H1 (cell line): ENCODE results near the gene RNASE4. TPM values are rescaled to one million over a fixed set of nuclear protein-coding genes. Genes with fewer than 3 reads are reported as not detected.

Source experiments
- CTCF ChIA-PET: fragments of 300-600 bp; sonication (Branson Sonifier 250); formaldehyde crosslinking; loops from one replicate; lab custom pipeline; 2021; ENCODE audit not compliant: partially characterized antibody; lab: Charles Lee
- POLR2A ChIA-PET: fragments of 300-600 bp; sonication (Branson Sonifier 250); formaldehyde crosslinking; loops from one replicate; lab custom pipeline; 2021; ENCODE audit warnings: inconsistent platforms; ENCODE audit not compliant: partially characterized antibody; lab: Charles Lee
- DNase-seq, 2 experiments: peaks; one replicate each; pipeline versions ENCODE4 v3.0.0 to v3.0.0-alpha.2; 2010 to 2022; ENCODE audit warnings: low spot score in 2 of 2, low read depth in 1 of 2, mixed read lengths in 1 of 2
- FAIRE-seq: peaks from 2 replicates; lab custom pipeline; 2011; peaks lifted over from hg19 to GRCh38; lab: Jason Lieb, UNC
- H2AFZ ChIP-seq: 2 replicates; pipeline ENCODE4 v1.8.1; 2012; ENCODE audit warnings: low read length, inconsistent platforms
- H2AK5ac ChIP-seq: 2 replicates; pipeline ENCODE4 v1.6.1; 2013; ENCODE audit warnings: low read depth, low read length
- H2BK120ac ChIP-seq: replicated peaks from 2 replicates; pipeline ENCODE3; 2013; ENCODE audit warnings: low read depth, low read length, inconsistent platforms
- H2BK12ac ChIP-seq: 2 replicates; pipeline ENCODE4 v1.6.1; 2013; ENCODE audit warnings: low read depth, low read length
- H2BK15ac ChIP-seq: 2 replicates; pipeline ENCODE4 v1.6.1; 2013; ENCODE audit warnings: low read length
- H2BK20ac ChIP-seq: 2 replicates; pipeline ENCODE4 v1.6.1; 2013; ENCODE audit warnings: low read length
- H2BK5ac ChIP-seq: 2 replicates; pipeline ENCODE4 v1.6.1; 2013; ENCODE audit warnings: low read depth, low read length
- H3K14ac ChIP-seq: 2 replicates; pipeline ENCODE4 v1.6.1; 2013; ENCODE audit warnings: inconsistent platforms; ENCODE audit not compliant: insufficient read length
- H3K18ac ChIP-seq: 2 replicates; pipeline ENCODE4 v1.6.1; 2013; ENCODE audit warnings: low read length; ENCODE audit errors: extremely low read depth
- H3K23ac ChIP-seq: 2 replicates; pipeline ENCODE4 v1.6.1; 2013; ENCODE audit warnings: inconsistent platforms; ENCODE audit not compliant: insufficient read length
- H3K23me2 ChIP-seq: 2 replicates; pipeline ENCODE4 v1.6.1; 2013; ENCODE audit warnings: low read depth, low read length
- H3K27ac ChIP-seq: 2 replicates; pipeline ENCODE4 v1.6.1; 2011; ENCODE audit warnings: low read depth, low read length, inconsistent platforms
- H3K27me3 ChIP-seq, 4 experiments: replicated peaks in 1 of 4; 1 replicate in 1 of 4; 2 replicates in 3 of 4; pipeline versions ENCODE4 v1.6.1 to v1.8.1; 2011 to 2013; ENCODE audit warnings: low read length in 3 of 4, mild to moderate bottlenecking in 3 of 4, inconsistent platforms in 2 of 4, mixed read lengths in 2 of 4, moderate library complexity in 1 of 4; ENCODE audit not compliant: control insufficient read depth in 3 of 4, insufficient read depth in 3 of 4; ENCODE audit errors: extremely low read depth in 1 of 4
- H3K36me3 ChIP-seq, 4 experiments: 2 replicates each; pipeline versions ENCODE4 v1.6.1 to v1.8.1; 2011 to 2013; ENCODE audit warnings: mild to moderate bottlenecking in 4 of 4, low read length in 3 of 4, moderate library complexity in 2 of 4, control low read depth in 1 of 4, inconsistent platforms in 1 of 4; ENCODE audit not compliant: insufficient read depth in 4 of 4, control insufficient read depth in 2 of 4
- H3K4ac ChIP-seq: replicated peaks from 2 replicates; pipeline ENCODE3; 2013; ENCODE audit warnings: low read length, low read depth, mixed read lengths, inconsistent platforms; ENCODE audit not compliant: insufficient read length
- H3K4me1 ChIP-seq, 4 experiments: replicated peaks in 1 of 4; 1 replicate in 1 of 4; 2 replicates in 3 of 4; pipeline versions ENCODE4 v1.6.1 to v1.8.1; 2011 to 2013; ENCODE audit warnings: low read length in 3 of 4, inconsistent platforms in 2 of 4, mixed read lengths in 1 of 4; ENCODE audit not compliant: insufficient read depth in 4 of 4, control insufficient read depth in 3 of 4
- H3K4me2 ChIP-seq, 2 experiments: 2 replicates each; pipeline versions ENCODE4 v1.6.1 to v1.8.1; 2011 to 2013; ENCODE audit warnings: low read depth in 2 of 2, low read length in 2 of 2, control low read depth in 1 of 2, inconsistent platforms in 1 of 2, mild to moderate bottlenecking in 1 of 2; ENCODE audit not compliant: insufficient read depth in 1 of 2
- H3K4me3 ChIP-seq, 4 experiments: fragments of 200-600, 300-600 bp in 1 of 4; sonication (generic), shearing (Covaris generic), sonication (Bioruptor Twin) in 1 of 4; 2 replicates each; pipeline versions ENCODE4 v1.5.1 to v1.8.1; 2011 to 2016; ENCODE audit warnings: low read length in 4 of 4, low read depth in 3 of 4, control low read depth in 2 of 4, inconsistent platforms in 2 of 4, mild to moderate bottlenecking in 2 of 4, mixed read lengths in 1 of 4, moderate library complexity in 1 of 4; ENCODE audit not compliant: insufficient read depth in 2 of 4; ENCODE audit errors: extremely low read depth in 1 of 4
- H3K56ac ChIP-seq: replicated peaks from 2 replicates; pipeline ENCODE3; 2013; ENCODE audit warnings: low read depth, mild to moderate bottlenecking, mixed read lengths, low read length, inconsistent platforms; ENCODE audit not compliant: insufficient read length
- H3K79me1 ChIP-seq: 2 replicates; pipeline ENCODE4 v1.6.1; 2013; ENCODE audit warnings: low read depth, low read length, control low read depth
- H3K79me2 ChIP-seq, 2 experiments: 2 replicates each; pipeline versions ENCODE4 v1.6.1 to v1.8.1; 2012 to 2013; ENCODE audit warnings: low read length in 2 of 2, mild to moderate bottlenecking in 2 of 2, inconsistent platforms in 1 of 2; ENCODE audit not compliant: insufficient read depth in 2 of 2, control insufficient read depth in 1 of 2
- H3K9ac ChIP-seq, 4 experiments: replicated peaks in 1 of 4; 1 replicate in 1 of 4; 2 replicates in 3 of 4; pipeline versions ENCODE4 v1.6.1 to v1.8.1; 2011 to 2013; ENCODE audit warnings: low read depth in 3 of 4, low read length in 3 of 4, control low read depth in 2 of 4, mild to moderate bottlenecking in 2 of 4, moderate library complexity in 2 of 4, inconsistent platforms in 1 of 4; ENCODE audit errors: extremely low read depth in 1 of 4
- H3K9me3 ChIP-seq, 2 experiments: 2 replicates each; pipeline versions ENCODE4 v1.6.1 to v1.8.1; 2012 to 2013; ENCODE audit warnings: mild to moderate bottlenecking in 2 of 2, moderate library complexity in 2 of 2, control low read depth in 1 of 2, inconsistent platforms in 1 of 2, low read depth in 1 of 2, low read length in 1 of 2, mixed read lengths in 1 of 2; ENCODE audit not compliant: insufficient read depth in 2 of 2
- H4K20me1 ChIP-seq, 2 experiments: replicated peaks in 1 of 2; 2 replicates each; pipeline versions ENCODE3 to v1.8.1; 2011 to 2013; ENCODE audit warnings: inconsistent platforms in 2 of 2, low read length in 2 of 2, mild to moderate bottlenecking in 1 of 2; ENCODE audit not compliant: insufficient read depth in 2 of 2, control insufficient read depth in 1 of 2
- H4K5ac ChIP-seq: 2 replicates; pipeline ENCODE4 v1.6.1; 2013; ENCODE audit warnings: low read length, low read depth, mixed read lengths, inconsistent platforms; ENCODE audit not compliant: insufficient read length
- H4K8ac ChIP-seq: 2 replicates; pipeline ENCODE4 v1.8.0; 2013; ENCODE audit warnings: mild to moderate bottlenecking, moderate library complexity, low read length, inconsistent platforms; ENCODE audit not compliant: insufficient read depth; ENCODE audit errors: extremely low read depth
- H4K91ac ChIP-seq: replicated peaks from 2 replicates; pipeline ENCODE3; 2013; ENCODE audit warnings: low read length, mixed read lengths, inconsistent platforms; ENCODE audit not compliant: insufficient read length
- CHD2 ChIP-seq: IDR thresholded peaks from 2 replicates; pipeline ENCODE4 v1.6.1; 2012; ENCODE audit warnings: low read length, improper control_type of control experiment
- FOSL1 ChIP-seq: IDR thresholded peaks from 2 replicates; pipeline ENCODE4 v1.6.1; 2011; ENCODE audit warnings: mild to moderate bottlenecking, low read depth, low read length, moderate library complexity; ENCODE audit not compliant: insufficient read depth
- KDM1A ChIP-seq: fragments of 200-600, 300-600 bp; sonication (generic); IDR thresholded peaks from 2 replicates; pipeline ENCODE4 v1.7.1; 2016; ENCODE audit warnings: mild to moderate bottlenecking, low read length, borderline replicate concordance
- KDM5A ChIP-seq: fragments of 200-600 bp; IDR thresholded peaks from 2 replicates; pipeline ENCODE4 v1.7.1; 2012; ENCODE audit warnings: mild to moderate bottlenecking, low read length, inconsistent platforms, mixed read lengths
- POLR2AphosphoS5 ChIP-seq: IDR thresholded peaks from 2 replicates; pipeline ENCODE4 v1.6.1; 2011; ENCODE audit warnings: low read depth, low read length
- TAF1 ChIP-seq: IDR thresholded peaks from 2 replicates; pipeline ENCODE4 v1.6.1; 2011; ENCODE audit warnings: mild to moderate bottlenecking, low read depth, low read length
- TAF7 ChIP-seq: optimal IDR thresholded peaks from 2 replicates; pipeline ENCODE3; 2011; ENCODE audit warnings: low read depth, mild to moderate bottlenecking, inconsistent platforms, low read length, moderate library complexity, borderline replicate concordance
- YY1 ChIP-seq: IDR thresholded peaks from 2 replicates; pipeline ENCODE4 v1.6.1; 2011; ENCODE audit warnings: low read depth, mild to moderate bottlenecking, low read length
- WGBS, 2 experiments: shearing (Covaris generic) in 1 of 2; methylation state at CpG; one replicate each; pipeline versions ENCODE4 v1.1.6 to v1.1.7; 2013 to 2015; ENCODE audit warnings: low lambda C conversion rate in 2 of 2, mixed read lengths in 2 of 2, inconsistent platforms in 1 of 2, low coverage in 1 of 2, missing lambda C conversion rate in 1 of 2; ENCODE audit not compliant: insufficient replicate concordance in 2 of 2, insufficient coverage in 1 of 2, insufficient read length in 1 of 2; ENCODE audit errors: extremely low coverage in 1 of 2, missing lambda C conversion rate in 1 of 2; 5-methylcytosine and 5-hydroxymethylcytosine counted together
- polyA plus RNA-seq, 7 experiments: library from polyadenylated mRNA; depleted of rRNA in 3 of 7; stranded (reverse) in 5 of 7; unstranded in 2 of 7; fragments of >200 nt in 5 of 7; fragments of 200-250 nt in 2 of 7; gene quantifications; 1 replicate in 5 of 7; 2 replicates in 1 of 7; 4 replicates in 1 of 7; pipeline versions ENCODE4 v1.2.1 to v1.2.3, GENCODE V29; 2011 to 2013; ENCODE audit warnings: missing spikeins in 2 of 7, mixed read lengths in 2 of 7
- total RNA-seq: library from RNA; stranded (reverse); fragmentation: NEBNext Ultra II Directional; extraction: Animal tissue kit (Norgen Biotek cat#: 25700); gene quantifications from 2 replicates; pipeline ENCODE4 v1.2.1, GENCODE V29; 2021

The RNASE4 gene
- total and polyA plus RNA-seq, 2 of the 8 experiments (the other 6 are each of a cell fraction or from before 2014, with no cell fraction given) = 0.61 to 3.5 TPM

- Histone ChIP-seq H4K91ac (no peak overlapping the region), H3K23ac (no peak overlapping the region), H3K18ac (no peak overlapping the region), H2BK5ac (no peak overlapping the region), H3K23me2 (no peaks in the 10 kb centered on the region), H3K14ac (no peak overlapping the region), H3K79me1 (no peaks in the 10 kb centered on the region), H3K56ac (no peak overlapping the region), H2BK15ac (no peak overlapping the region), H3K9ac (no peak overlapping the region), H3K27me3 (no peaks in the 10 kb centered on the region), H2AK5ac (no peak overlapping the region), H2BK20ac (no peak overlapping the region), H3K4ac (no peak overlapping the region), H4K8ac (no peak overlapping the region), H3K27ac (no peak overlapping the region), H2BK12ac (no peak overlapping the region), H4K5ac (no peak overlapping the region), H3K79me2 (no peaks in the 10 kb centered on the region), H4K20me1 (no peaks in the 10 kb centered on the region), H3K36me3 (no peaks in the 10 kb centered on the region), H3K4me2 (no peak overlapping the region), H3K9me3 (no peaks in the 10 kb centered on the region), H3K4me1 (no peaks in the 10 kb centered on the region), H3K4me3 (no peak overlapping the region), H2AFZ (no peak overlapping the region), H2BK120ac (no peak overlapping the region)
- 69% methylated on average over 1 of the region's 1 CpG; no CpG with 5 or more reads in 1 of the 2 experiments for WGBS, 2 experiments
- POLR2A ChIA-PET = interaction anchor here (1.2 kb wide), 1 partner anchor 60 kb away, joined by 3 read pairs; no protein-coding TSS in a partner anchor
- DNase-seq = no peak
- CTCF ChIA-PET = interaction anchor here (0.6 to 8.2 kb wide), 6 partner anchors 7 to 221 kb away, joined by 3 to 70 read pairs (median 4); no protein-coding TSS in a partner anchor
- FAIRE-seq = no peak
- TF ChIP-seq KDM5A (no peak), YY1 (no peak), POLR2AphosphoS5 (no peak), KDM1A (no peak), TAF7 (no peak), CHD2 (no peak), TAF1 (no peak), FOSL1 (no peak)
These were observed 65.8 kb downstream of the RNASE4 start for GRCh38 chr14:20750194-20750593.
